ENCODE measurements around the gene SNTG2. TPM values are rescaled to one million over a fixed set of nuclear protein-coding genes. Genes with fewer than 3 reads are reported as not detected.
A peak's percentile ranks its signal among the peaks of the same experiment; 100 is the strongest.

The SNTG2 gene
- total RNA-seq, 2 experiments from 2014 or later: not detected

DNA sequence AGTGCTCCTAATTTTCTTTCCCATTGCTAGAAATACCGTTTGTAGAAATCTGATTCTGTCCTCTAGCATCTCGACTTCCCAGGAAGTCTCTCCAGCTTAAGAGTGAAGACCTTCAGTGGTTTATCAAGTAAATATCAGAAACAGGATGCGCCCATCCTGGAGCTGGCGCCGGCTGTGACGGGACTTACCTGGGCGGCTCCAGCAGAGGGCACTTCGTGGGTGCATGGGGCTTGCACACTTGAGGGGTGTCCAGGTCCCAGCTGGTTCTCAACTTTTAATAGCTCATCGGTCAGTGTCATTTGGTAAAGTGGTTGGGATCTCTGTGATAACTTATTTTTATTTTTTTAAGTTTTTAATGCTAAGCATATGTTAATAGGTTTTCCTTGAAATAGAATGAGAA, 295.6 kb downstream of the SNTG2 start:
- H3K27ac ChIP-seq (ENCODE audit: low read depth, low read length, poor library complexity, severe bottlenecking): no peak overlapping the region
- H3K9me3 ChIP-seq (ENCODE audit: low read length): no peaks in the 10 kb centered on the region
- ChIA-PET POLR2A (interaction anchor here (1.3 kb wide), 1 partner anchor 15 kb away, joined by 3 read pairs; no protein-coding TSS in a partner anchor), CTCF (ENCODE audit: unreplicated experiment) (interaction anchor here (0.6 kb wide), 1 partner anchor 636 kb away, joined by 3 read pairs; no protein-coding TSS in a partner anchor)
- no peaks in the 10 kb centered on the region for H3K4me1 ChIP-seq (ENCODE audit: insufficient read depth, low read length, poor library complexity, severe bottlenecking)
- H3K9me2 ChIP-seq (ENCODE audit: insufficient read depth, low read length): no peaks in the 10 kb centered on the region
- no peak for TF ChIP-seq EZH2phosphoT487 (IDR thresholded peaks at IDR 0.05; ENCODE audit: borderline replicate concordance, low read depth, low read length)
- TF ChIP-seq, protein P1, sequence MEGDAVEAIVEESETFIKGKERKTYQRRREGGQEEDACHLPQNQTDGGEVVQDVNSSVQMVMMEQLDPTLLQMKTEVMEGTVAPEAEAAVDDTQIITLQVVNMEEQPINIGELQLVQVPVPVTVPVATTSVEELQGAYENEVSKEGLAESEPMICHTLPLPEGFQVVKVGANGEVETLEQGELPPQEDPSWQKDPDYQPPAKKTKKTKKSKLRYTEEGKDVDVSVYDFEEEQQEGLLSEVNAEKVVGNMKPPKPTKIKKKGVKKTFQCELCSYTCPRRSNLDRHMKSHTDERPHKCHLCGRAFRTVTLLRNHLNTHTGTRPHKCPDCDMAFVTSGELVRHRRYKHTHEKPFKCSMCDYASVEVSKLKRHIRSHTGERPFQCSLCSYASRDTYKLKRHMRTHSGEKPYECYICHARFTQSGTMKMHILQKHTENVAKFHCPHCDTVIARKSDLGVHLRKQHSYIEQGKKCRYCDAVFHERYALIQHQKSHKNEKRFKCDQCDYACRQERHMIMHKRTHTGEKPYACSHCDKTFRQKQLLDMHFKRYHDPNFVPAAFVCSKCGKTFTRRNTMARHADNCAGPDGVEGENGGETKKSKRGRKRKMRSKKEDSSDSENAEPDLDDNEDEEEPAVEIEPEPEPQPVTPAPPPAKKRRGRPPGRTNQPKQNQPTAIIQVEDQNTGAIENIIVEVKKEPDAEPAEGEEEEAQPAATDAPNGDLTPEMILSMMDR (conservative IDR thresholded peaks at IDR 0.05; ENCODE audit: low read length): 0 out of 2 replicates have a peak, but pooled peaks have one; percentile 27
- H3K36me3 ChIP-seq (ENCODE audit: insufficient read depth, low read length): no peaks in the 10 kb centered on the region
- BruUV-seq (replicated peaks): no TSS peak
- intact Hi-C loops (cut with micrococcal nuclease; ENCODE audit: unreplicated experiment): no loop called here
- no peak overlapping the region for H3K4me3 ChIP-seq (ENCODE audit: low read depth, low read length, poor library complexity, severe bottlenecking)
- no peaks in the 10 kb centered on the region for H4K20me1 ChIP-seq (ENCODE audit: insufficient read depth, low read length)
- H3K79me2 ChIP-seq (ENCODE audit: insufficient read depth, low read depth, low read length): no peaks in the 10 kb centered on the region
- H3K4me2 ChIP-seq (ENCODE audit: low read length): no peak overlapping the region
- DNase-seq (ENCODE audit: low spot score): no peak
- no peak overlapping the region for H2AFZ ChIP-seq (ENCODE audit: low read length)

DNA sequence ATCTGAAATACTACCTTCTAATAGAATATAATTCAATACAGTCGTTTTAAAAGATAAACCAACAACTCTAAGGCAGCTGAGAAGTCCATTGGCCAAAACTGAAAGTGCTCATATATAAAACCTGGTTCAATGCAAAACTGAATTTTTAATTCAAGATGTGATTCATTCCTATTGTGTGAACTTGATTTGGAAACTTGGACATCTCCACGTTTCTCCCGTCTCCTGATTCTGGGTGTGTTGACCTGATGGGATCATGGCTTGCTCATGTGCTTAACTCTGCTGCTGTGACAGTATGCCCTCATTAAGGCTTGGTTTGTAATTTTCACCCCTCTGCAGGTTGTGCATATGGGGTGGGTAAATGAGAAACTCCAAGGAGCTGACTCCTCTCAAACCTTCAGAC, 296.3 kb downstream of the SNTG2 start:
- Histone ChIP-seq H3K79me2 (ENCODE audit: insufficient read depth, low read depth, low read length) (no peaks in the 10 kb centered on the region), H4K20me1 (ENCODE audit: insufficient read depth, low read length) (no peaks in the 10 kb centered on the region), H3K9me2 (ENCODE audit: insufficient read depth, low read length) (no peaks in the 10 kb centered on the region), H3K4me1 (ENCODE audit: insufficient read depth, low read length, poor library complexity, severe bottlenecking) (no peaks in the 10 kb centered on the region), H3K4me2 (ENCODE audit: low read length) (no peak overlapping the region), H3K4me3 (ENCODE audit: low read depth, low read length, poor library complexity, severe bottlenecking) (no peak overlapping the region), H3K9me3 (ENCODE audit: low read length) (no peaks in the 10 kb centered on the region), H3K27ac (ENCODE audit: low read depth, low read length, poor library complexity, severe bottlenecking) (no peak overlapping the region), H2AFZ (ENCODE audit: low read length) (no peak overlapping the region), H3K36me3 (ENCODE audit: insufficient read depth, low read length) (no peaks in the 10 kb centered on the region)
- ChIA-PET POLR2A (interaction anchor here (0.6 to 1.3 kb wide), 2 partner anchors 15 to 173 kb away, joined by 3 read pairs; no protein-coding TSS in a partner anchor), CTCF (ENCODE audit: unreplicated experiment) (no interaction called here)
- BruUV-seq (replicated peaks): no TSS peak
- intact Hi-C loops (cut with micrococcal nuclease; ENCODE audit: unreplicated experiment): no loop called here
- DNase-seq (ENCODE audit: low spot score): no peak
- no peak for TF ChIP-seq EZH2phosphoT487 (IDR thresholded peaks at IDR 0.05; ENCODE audit: borderline replicate concordance, low read depth, low read length)
- TF ChIP-seq, protein P1 (conservative IDR thresholded peaks at IDR 0.05; ENCODE audit: low read length): no peak

DNA sequence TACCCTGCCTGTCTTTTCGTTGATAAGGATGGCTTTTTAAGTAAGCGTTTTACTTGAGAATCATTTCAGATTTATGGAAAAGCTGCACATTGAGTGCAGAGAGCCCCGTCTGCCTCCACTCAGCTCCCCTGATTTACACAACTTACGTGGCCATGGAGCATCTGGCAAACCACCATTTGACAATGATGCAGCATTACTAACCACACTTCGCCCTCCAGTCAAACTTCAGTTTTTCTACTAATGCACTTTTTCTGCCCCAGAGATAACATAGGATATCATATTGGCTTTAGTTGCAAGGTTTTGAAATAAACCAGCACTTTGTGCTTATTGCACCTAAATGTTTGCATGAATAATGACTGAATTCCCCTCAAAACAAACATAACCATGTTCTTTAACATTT, 297.5 kb downstream of the SNTG2 start:
- Histone ChIP-seq H3K4me1 (ENCODE audit: insufficient read depth, low read length, poor library complexity, severe bottlenecking) (no peaks in the 10 kb centered on the region), H3K9me3 (ENCODE audit: low read length) (no peaks in the 10 kb centered on the region), H2AFZ (ENCODE audit: low read length) (no peak overlapping the region), H3K4me3 (ENCODE audit: low read depth, low read length, poor library complexity, severe bottlenecking) (no peak overlapping the region), H4K20me1 (ENCODE audit: insufficient read depth, low read length) (no peaks in the 10 kb centered on the region), H3K4me2 (ENCODE audit: low read length) (no peak overlapping the region), H3K9me2 (ENCODE audit: insufficient read depth, low read length) (no peaks in the 10 kb centered on the region), H3K79me2 (ENCODE audit: insufficient read depth, low read depth, low read length) (no peaks in the 10 kb centered on the region), H3K36me3 (ENCODE audit: insufficient read depth, low read length) (no peaks in the 10 kb centered on the region), H3K27ac (ENCODE audit: low read depth, low read length, poor library complexity, severe bottlenecking) (no peak overlapping the region)
- BruUV-seq (replicated peaks): no TSS peak
- DNase-seq (ENCODE audit: low spot score): no peak
- POLR2A ChIA-PET: no interaction called here
- intact Hi-C loops (cut with micrococcal nuclease; ENCODE audit: unreplicated experiment): no loop called here
- TF ChIP-seq EZH2phosphoT487 (IDR thresholded peaks at IDR 0.05; ENCODE audit: borderline replicate concordance, low read depth, low read length): no peak
- TF ChIP-seq, protein P1 (conservative IDR thresholded peaks at IDR 0.05; ENCODE audit: low read length): no peak
- CTCF ChIA-PET (ENCODE audit: unreplicated experiment): no interaction called here
